Gastroesophageal sphincter (tissue), 4 donors: ENCODE measurements around the gene ATM. TPM values are rescaled to one million over a fixed set of nuclear protein-coding genes. Genes with fewer than 3 reads are reported as not detected.

ENCODE experiments used
- ATAC-seq: fragments of 150-250 bp; one replicate; pipeline ENCODE4 v1.9.1; 2016; ENCODE audit warnings: mild to moderate bottlenecking, moderate library complexity
- H3K27ac ChIP-seq, 4 donors: fragments of 200-600 bp; sonication (generic) in 3 of 4; 1 replicate in 3 of 4; 2 replicates in 1 of 4; pipeline ENCODE4 v1.5.1; 2016 to 2019
- H3K27me3 ChIP-seq: fragments of 200-600 bp; sonication (generic); one replicate; pipeline ENCODE4 v1.5.1; 2019
- H3K36me3 ChIP-seq, 2 donors: fragments of 200-600 bp; sonication (generic); one replicate each; pipeline ENCODE4 v1.5.1; 2019; ENCODE audit warnings: control low read depth in 1 of 2
- H3K4me1 ChIP-seq, 3 donors: fragments of 200-600 bp; sonication (generic); 1 replicate in 2 of 3; 2 replicates in 1 of 3; pipeline ENCODE4 v1.5.1; 2016 to 2019; ENCODE audit warnings: control low read depth in 2 of 3
- H3K4me3 ChIP-seq, 2 donors: fragments of 200-600 bp; sonication (generic); one replicate each; pipeline ENCODE4 v1.5.1; 2019; ENCODE audit warnings: mild to moderate bottlenecking in 1 of 2, moderate library complexity in 1 of 2
- H3K9me3 ChIP-seq, 3 donors: fragments of 200-600 bp; sonication (generic); one replicate each; pipeline ENCODE4 v1.5.1; 2017 to 2019; ENCODE audit warnings: control low read depth in 2 of 3
- CTCF ChIP-seq, 4 experiments: fragments of 200-600 bp in 2 of 4; fragments of 450-650 bp in 2 of 4; sonication (generic) in 1 of 4; IDR thresholded peaks; one replicate each; pipeline ENCODE4 v1.5.1; 2017 to 2019; ENCODE audit warnings: antibody characterized with exemption in 4 of 4, mild to moderate bottlenecking in 2 of 4, moderate library complexity in 2 of 4
- EP300 ChIP-seq: sonication (generic); formaldehyde crosslinking; IDR thresholded peaks from one replicate; pipeline ENCODE4 v1.6.1; 2017; ENCODE audit warnings: antibody characterized with exemption, mild to moderate bottlenecking
- POLR2A ChIP-seq, 2 donors: fragments of 450-650 bp; IDR thresholded peaks; one replicate each; pipeline ENCODE4 v1.6.1; 2017; ENCODE audit warnings: antibody characterized with exemption in 2 of 2, mild to moderate bottlenecking in 2 of 2, moderate library complexity in 1 of 2
- POLR2AphosphoS5 ChIP-seq: sonication (generic); formaldehyde crosslinking; IDR thresholded peaks from one replicate; pipeline ENCODE4 v1.6.1; 2017; ENCODE audit warnings: antibody characterized with exemption
- WGBS, 2 donors: methylation state at CpG; one replicate each; pipeline ENCODE4 v1.1.5; 2018; ENCODE audit warnings: low coverage in 1 of 2; 5-methylcytosine and 5-hydroxymethylcytosine counted together
- total RNA-seq, 4 donors: library from RNA; depleted of rRNA; stranded (reverse); fragments of >200 nt; gene quantifications; one replicate each; pipeline ENCODE4 v1.1.0, GENCODE V29; 2016

Gene ATM
- total RNA-seq, 4 donors from 2014 or later: 36.3 to 88.6 (median 50.2) TPM

GRCh38 chr11:108324587-108324986 is 101.7 kb downstream of the ATM start:
- no peaks in the 10 kb centered on the region for H3K9me3 ChIP-seq
- no peak overlapping the region for H3K4me3 ChIP-seq
- H3K36me3 ChIP-seq: peaks cover 5 to 99% of the 10 kb centered on the region in 2 donors
- no peaks in the 10 kb centered on the region for H3K4me1 ChIP-seq
- no peaks in the 10 kb centered on the region for H3K27me3 ChIP-seq
- no peak for TF ChIP-seq POLR2A (IDR thresholded peaks at IDR 0.05)
- no peak for TF ChIP-seq CTCF (IDR thresholded peaks at IDR 0.05)
- TF ChIP-seq EP300: no peak
- no peak for TF ChIP-seq POLR2AphosphoS5
- ATAC-seq: no peak
- no peak overlapping the region for H3K27ac ChIP-seq

GRCh38 chr11:108333403-108333899 is 110.6 kb downstream of the ATM start:
- H3K27ac ChIP-seq: no peak overlapping the region
- TF ChIP-seq EP300 (no peak), POLR2A (IDR thresholded peaks at IDR 0.05) (no peak), POLR2AphosphoS5 (no peak), CTCF (IDR thresholded peaks at IDR 0.05) (no peak)
- H3K9me3 ChIP-seq: no peaks in the 10 kb centered on the region
- H3K4me3 ChIP-seq: no peak overlapping the region
- no peaks in the 10 kb centered on the region for H3K4me1 ChIP-seq
- H3K36me3 ChIP-seq: peaks cover 8 to 99% of the 10 kb centered on the region in 2 donors
- ATAC-seq: no peak
- H3K27me3 ChIP-seq: no peaks in the 10 kb centered on the region
- 92 to 100% methylated on average over 2 of the region's 2 CpGs for WGBS, 2 donors

GRCh38 chr11:108338750-108339149 is 115.9 kb downstream of the ATM start:
- Histone ChIP-seq H3K4me3 (no peak overlapping the region), H3K36me3 (peaks cover 3 to 62% of the 10 kb centered on the region in 2 donors), H3K9me3 (no peaks in the 10 kb centered on the region), H3K27me3 (no peaks in the 10 kb centered on the region), H3K27ac (no peak overlapping the region), H3K4me1 (no peaks in the 10 kb centered on the region)
- no peak for ATAC-seq
- no peak for TF ChIP-seq POLR2A (IDR thresholded peaks at IDR 0.05)
- 81 to 100% methylated on average over 2 of the region's 2 CpGs for WGBS, 2 donors

GRCh38 chr11:108340973-108341372 is 118.1 kb downstream of the ATM start:
- Histone ChIP-seq H3K36me3 (peaks cover 0 to 59% of the 10 kb centered on the region in 2 donors), H3K9me3 (no peaks in the 10 kb centered on the region), H3K4me3 (no peak overlapping the region), H3K27ac (no peak overlapping the region), H3K4me1 (no peaks in the 10 kb centered on the region), H3K27me3 (no peaks in the 10 kb centered on the region)
- TF ChIP-seq POLR2A (IDR thresholded peaks at IDR 0.05): no peak
- TF ChIP-seq POLR2AphosphoS5: no peak
- WGBS, 2 donors: 100% methylated on average over 1 of the region's 1 CpG
- ATAC-seq: no peak

GRCh38 chr11:108341654-108342053 is 118.8 kb downstream of the ATM start:
- Histone ChIP-seq H3K4me3 (no peak overlapping the region), H3K4me1 (no peaks in the 10 kb centered on the region), H3K27me3 (no peaks in the 10 kb centered on the region), H3K9me3 (no peaks in the 10 kb centered on the region), H3K36me3 (peaks cover 0 to 57% of the 10 kb centered on the region in 2 donors), H3K27ac (no peak overlapping the region)
- no peak for TF ChIP-seq CTCF (IDR thresholded peaks at IDR 0.05)
- no peak for TF ChIP-seq EP300
- TF ChIP-seq POLR2A (IDR thresholded peaks at IDR 0.05): no peak
- ATAC-seq: no peak
- WGBS, 2 donors: 81 to 92% methylated on average over 4 of the region's 4 CpGs

GRCh38 chr11:108343714-108344113 is 120.8 kb downstream of the ATM start:
- H3K4me3 ChIP-seq: no peak overlapping the region
- H3K27me3 ChIP-seq: no peaks in the 10 kb centered on the region
- 94 to 96% methylated on average over 2 of the region's 2 CpGs for WGBS, 2 donors
- no peak for ATAC-seq
- H3K36me3 ChIP-seq: peaks cover 0 to 51% of the 10 kb centered on the region in 2 donors
- H3K27ac ChIP-seq: no peak overlapping the region
- TF ChIP-seq EP300: no peak
- TF ChIP-seq POLR2AphosphoS5: no peak
- no peak for TF ChIP-seq POLR2A (IDR thresholded peaks at IDR 0.05)
- TF ChIP-seq CTCF (IDR thresholded peaks at IDR 0.05): no peak
- no peaks in the 10 kb centered on the region for H3K4me1 ChIP-seq
- H3K9me3 ChIP-seq: no peaks in the 10 kb centered on the region
